Esophagus squamous epithelium (tissue), 5 donors: ENCODE results near the gene DGKQ. TPM values are rescaled to one million over a fixed set of nuclear protein-coding genes. Genes with fewer than 3 reads are reported as not detected.
"Not testable (repeated sequence)": the region's sequence is repeated elsewhere in the genome, so short reads cannot be mapped to it uniquely, and the experiment has no call there.

Experiments used
- DNase-seq: peaks from one replicate; lab custom pipeline; 2025; lab: John Stamatoyannopoulos, UW
- H3K27ac ChIP-seq, 4 donors: fragments of 200-600 bp; sonication (generic); one replicate each; pipeline ENCODE4 v1.5.1; 2016 to 2019; ENCODE audit warnings: mild to moderate bottlenecking in 1 of 4
- H3K27me3 ChIP-seq, 4 donors: fragments of 200-600 bp; sonication (generic); 1 replicate in 3 of 4; 2 replicates in 1 of 4; pipeline versions ENCODE4 v1.5.1 to v1.6.0; 2017 to 2021; ENCODE audit warnings: antibody characterized with exemption in 1 of 4
- H3K36me3 ChIP-seq, 3 donors: fragments of 200-600 bp; sonication (generic); one replicate each; pipeline ENCODE4 v1.5.1; 2016 to 2019
- H3K4me1 ChIP-seq, 3 donors: fragments of 200-600 bp; sonication (generic); one replicate each; pipeline ENCODE4 v1.5.1; 2017 to 2019
- H3K4me3 ChIP-seq, 4 donors: fragments of 200-600 bp; sonication (generic); 1 replicate in 3 of 4; 2 replicates in 1 of 4; pipeline ENCODE4 v1.5.1; 2016 to 2019; ENCODE audit warnings: mild to moderate bottlenecking in 2 of 4, moderate library complexity in 1 of 4
- H3K9me3 ChIP-seq, 3 donors: fragments of 200-600 bp; sonication (generic); one replicate each; pipeline ENCODE4 v1.5.1; 2016 to 2019
- CTCF ChIP-seq, 6 experiments: fragments of 450-650 bp in 4 of 6; fragments of 200-600 bp in 2 of 6; sonication (generic) in 2 of 6; IDR thresholded peaks; one replicate each; pipeline ENCODE4 v1.5.1; 2016 to 2019; ENCODE audit warnings: antibody characterized with exemption in 6 of 6, mild to moderate bottlenecking in 4 of 6, moderate library complexity in 4 of 6
- POLR2A ChIP-seq, 4 donors: fragments of 450-650 bp; IDR thresholded peaks; one replicate each; pipeline ENCODE4 v1.6.1; 2017; ENCODE audit warnings: antibody characterized with exemption in 4 of 4, mild to moderate bottlenecking in 4 of 4, moderate library complexity in 3 of 4
- WGBS, 2 donors: methylation state at CpG; one replicate each; pipeline ENCODE4 v1.1.5; 2018; 5-methylcytosine and 5-hydroxymethylcytosine counted together
- intact Hi-C: fragments of 100-400 bp; cut with DNase I; formaldehyde crosslinking; loops from one replicate; pipeline ENCODE4 v1.15.0; 2022
- total RNA-seq, 4 donors: library from RNA; depleted of rRNA; stranded (reverse); fragments of >200 nt; gene quantifications; one replicate each; pipeline ENCODE4 v1.1.0, GENCODE V29; 2016
- donor health status: DM: yes; HTN: yes; CAD: no.

The DGKQ gene
- total RNA-seq, 4 donors from 2014 or later = 9.5 to 12.0 (median 10.7) TPM

- no peak for DNase-seq
- WGBS, 2 donors = 76 to 87% methylated on average over 11 to 13 of the region's 17 CpGs
- Histone ChIP-seq H3K9me3 (no peaks in the 10 kb centered on the region), H3K27me3 (no peaks in the 10 kb centered on the region), H3K4me3 (no peak overlapping the region), H3K36me3 (peaks cover 0 to 9% (median 0%) of the 10 kb centered on the region in 3 donors), H3K4me1 (peaks cover 0 to 24% (median 6%) of the 10 kb centered on the region in 3 donors), H3K27ac (no peak overlapping the region)
- TF ChIP-seq POLR2A (IDR thresholded peaks at IDR 0.05) (no peak), CTCF (IDR thresholded peaks at IDR 0.05) (no peak)
- intact Hi-C loops = no loop called here
Observed at GRCh38 chr4:921830-922331, 51.5 kb downstream of the DGKQ start.

GRCh38 chr4:919004-919680, 54.2 kb downstream of the DGKQ start:
- H3K4me3 ChIP-seq, H3K36me3 ChIP-seq, DNase-seq, H3K27me3 ChIP-seq, intact Hi-C loops, H3K9me3 ChIP-seq, H3K27ac ChIP-seq: not testable (repeated sequence)
- H3K4me1 ChIP-seq = peaks cover 0 to 20% (median 0%) of the 10 kb centered on the region in 3 donors
- WGBS, 2 donors = 87 to 99% methylated on average over 6 to 9 of the region's 15 CpGs

- DNase-seq, intact Hi-C loops: not testable (repeated sequence)
Observed at GRCh38 chr4:918591-918990, 54.8 kb downstream of the DGKQ start.

GRCh38 chr4:917992-918391, 55.4 kb downstream of the DGKQ start:
- no peak for DNase-seq
- no peaks in the 10 kb centered on the region for H3K27me3 ChIP-seq
- H3K36me3 ChIP-seq = peaks cover 0 to 12% (median 0%) of the 10 kb centered on the region in 3 donors
- no peaks in the 10 kb centered on the region for H3K9me3 ChIP-seq
- no peak for TF ChIP-seq POLR2A (IDR thresholded peaks at IDR 0.05)
- TF ChIP-seq CTCF (IDR thresholded peaks at IDR 0.05) = no peak
- no peak overlapping the region for H3K4me3 ChIP-seq
- H3K4me1 ChIP-seq = peaks cover 0 to 24% (median 0%) of the 10 kb centered on the region in 3 donors
- intact Hi-C loops = no loop called here
- whole genome bisulfite sequencing, 2 donors = 96 to 97% methylated on average over 2 of the region's 2 CpGs
- no peak overlapping the region for H3K27ac ChIP-seq

More at GRCh38 chr4:918591-918990, 54.8 kb downstream of the DGKQ start:
- peaks cover 0 to 20% (median 0%) of the 10 kb centered on the region in 3 donors for H3K4me1 ChIP-seq
- not testable (repeated sequence) for H3K27ac ChIP-seq, H3K27me3 ChIP-seq, H3K9me3 ChIP-seq, H3K36me3 ChIP-seq, H3K4me3 ChIP-seq
- WGBS, 2 donors = 79 to 85% methylated on average over 6 of the region's 6 CpGs

GRCh38 chr4:917466-917865, 55.9 kb downstream of the DGKQ start:
- Histone ChIP-seq H3K27me3 (no peaks in the 10 kb centered on the region), H3K27ac (no peak overlapping the region), H3K4me3 (no peak overlapping the region), H3K36me3 (peaks cover 0 to 12% (median 0%) of the 10 kb centered on the region in 3 donors), H3K9me3 (no peaks in the 10 kb centered on the region), H3K4me1 (peaks cover 0 to 27% (median 0%) of the 10 kb centered on the region in 3 donors)
- WGBS, 2 donors = 91 to 98% methylated on average over 7 of the region's 7 CpGs
- intact Hi-C loops = no loop called here
- TF ChIP-seq POLR2A (IDR thresholded peaks at IDR 0.05) = no peak
- TF ChIP-seq CTCF (IDR thresholded peaks at IDR 0.05) = no peak
- DNase-seq = no peak

- Histone ChIP-seq H3K9me3 (no peaks in the 10 kb centered on the region), H3K27me3 (no peaks in the 10 kb centered on the region), H3K36me3 (peaks cover 3 to 28% (median 10%) of the 10 kb centered on the region in 3 donors), H3K4me3 (no peak overlapping the region), H3K27ac (no peak overlapping the region), H3K4me1 (peaks cover 0 to 35% (median 3%) of the 10 kb centered on the region in 3 donors)
- WGBS, 2 donors = 57 to 65% methylated on average over 8 of the region's 8 CpGs
- TF ChIP-seq POLR2A (IDR thresholded peaks at IDR 0.05) (no peak), CTCF (IDR thresholded peaks at IDR 0.05) (no peak)
- intact Hi-C loops = no loop called here
- DNase-seq = no peak
Observed at GRCh38 chr4:915595-915994, 57.8 kb downstream of the DGKQ start.
